Right ventricle myocardium inferior (tissue), 1 donor: ENCODE results near the gene NUP93. TPM values are rescaled to one million over a fixed set of nuclear protein-coding genes. Genes with fewer than 3 reads are reported as not detected.

ENCODE experiments used
- ATAC-seq: fragments of 200-7000 bp; cut with Tn5 transposase; one replicate; pipeline ENCODE4 v1.9.1; 2020; ENCODE audit warnings: mild to moderate bottlenecking, moderate library complexity
- DNase-seq: peaks from one replicate; pipeline ENCODE4 v3.0.0; 2021; ENCODE audit errors: missing footprints
- intact Hi-C: fragments of 100-400 bp; cut with DNase I; formaldehyde crosslinking; loops from one replicate; pipeline ENCODE4 v1.11.0; 2022
- microRNA-seq: library from miRNA; unstranded; fragments of <30 nt; microRNA quantifications from one replicate; pipeline ENCODE4 v1.2.0, GENCODE V29; 2020
- total RNA-seq: library from RNA; stranded (reverse); fragmentation: NEBNext Ultra II Directional; extraction: Animal tissue kit (Norgen Biotek cat#: 25700); gene quantifications from one replicate; pipeline ENCODE4 v1.2.1, GENCODE V29; 2021
- donor health status: DM: no; HTN: yes; CAD: no; lungs with severe emphysema.

Gene NUP93
- total RNA-seq, 1 donor from 2014 or later = 25.7 TPM

- ATAC-seq = no peak
- intact Hi-C loops = no loop called here
- DNase-seq = peak; percentile 20
Measured at GRCh38 chr16:56892705-56893104, 162.8 kb downstream of the NUP93 start.

- DNase-seq (no peak), ATAC-seq (no peak)
- intact Hi-C loops = no loop called here
Measured at GRCh38 chr16:56894331-56894917, 164.5 kb downstream of the NUP93 start.

GRCh38 chr16:56895813-56896212 is 165.9 kb downstream of the NUP93 start:
- ATAC-seq = no peak
- no peak for DNase-seq
- intact Hi-C loops = no loop called here

GRCh38 chr16:56896244-56896643 is 166.3 kb downstream of the NUP93 start:
- intact Hi-C loops = no loop called here
- ATAC-seq (no peak), DNase-seq (no peak)

- DNase-seq (peak; percentile 14), ATAC-seq (no peak)
- intact Hi-C loops = no loop called here
Measured at GRCh38 chr16:56897026-56897799, 167.3 kb downstream of the NUP93 start.

- DNase-seq (no peak), ATAC-seq (no peak)
- intact Hi-C loops = no loop called here
Measured at GRCh38 chr16:56898847-56899246, 168.9 kb downstream of the NUP93 start.

Small RNAs within 50 kb of the gene (microRNA-seq; reads per million reads assigned to microRNA genes)
- 1.4 reads per million for gene MIR138-2

Other genes with a start within 250 kb of the NUP93 start
- 37.7 TPM for gene BBS2, start 210.1 kb upstream of the NUP93 start, total RNA-seq
- not detected for gene MT4, start 165.1 kb upstream of the NUP93 start, total RNA-seq
- 5.9 TPM for gene MT3, start 140.6 kb upstream of the NUP93 start, total RNA-seq
- 95.2 TPM for gene MT2A, start 121.5 kb upstream of the NUP93 start, total RNA-seq
- gene MT1E, start 104.3 kb upstream of the NUP93 start, total RNA-seq = 136 TPM
- gene MT1M, start 97.5 kb upstream of the NUP93 start, total RNA-seq = 6.7 TPM
- 2.9 TPM for gene MT1A, start 91.5 kb upstream of the NUP93 start, total RNA-seq
- gene MT1B, start 78.2 kb upstream of the NUP93 start, total RNA-seq = not detected
- 2.2 TPM for gene MT1F, start 72.2 kb upstream of the NUP93 start, total RNA-seq
- gene MT1G, start 62.1 kb upstream of the NUP93 start, total RNA-seq = not detected
- gene MT1H, start 60.3 kb upstream of the NUP93 start, total RNA-seq = not detected
- gene MT1X, start 47.7 kb upstream of the NUP93 start, total RNA-seq = 108 TPM
- not detected for gene SLC12A3, start 135.1 kb downstream of the NUP93 start, total RNA-seq
- gene HERPUD1, start 202.0 kb downstream of the NUP93 start, total RNA-seq = 114 TPM
- 0.32 TPM for gene CETP, start 231.8 kb downstream of the NUP93 start, total RNA-seq